ENCODE data around the gene FBXO10. TPM values are rescaled to one million over a fixed set of nuclear protein-coding genes. Genes with fewer than 3 reads are reported as not detected.
"Not testable (repeated sequence)": the region's sequence is repeated elsewhere in the genome, so short reads cannot be mapped to it uniquely, and the experiment has no call there.

Gene FBXO10
- total and polyA plus RNA-seq, 5 donors: 3.5 to 7.8 (median 7.3) TPM

DNA sequence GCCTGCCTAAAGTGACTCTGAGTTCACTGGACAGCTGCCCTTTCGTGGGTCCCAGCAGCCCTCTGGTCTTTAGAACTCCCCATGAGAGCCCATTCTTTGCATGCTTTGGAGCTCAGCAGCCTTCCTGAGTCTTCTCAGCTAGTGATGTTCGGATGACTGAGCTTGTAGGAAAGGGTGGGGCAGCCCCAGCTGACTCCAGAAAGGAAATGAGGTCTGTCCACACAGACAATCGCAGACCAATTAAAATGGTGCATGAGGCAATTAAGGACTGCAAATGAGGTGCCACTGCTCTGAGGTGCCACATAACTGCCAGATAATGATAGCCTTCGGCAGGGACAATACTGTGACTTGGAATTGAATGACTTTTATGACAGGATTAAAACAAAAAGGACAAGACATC lies 41.7 kb upstream of the FBXO10 start:
- DNase-seq (no peak), ATAC-seq (peak in 1 of 2 donors; percentile 83)
- intact Hi-C loops (cut with DNase I): no loop called here
- 38% methylated on average over 4 of the region's 4 CpGs for WGBS
- no peaks in the 10 kb centered on the region for H3K9me3 ChIP-seq (ENCODE audit: control insufficient read depth, low read length)
- H3K27me3 ChIP-seq (ENCODE audit: control insufficient read depth, insufficient read depth): no peaks in the 10 kb centered on the region
- H3K4me3 ChIP-seq (ENCODE audit: low read length): no peak overlapping the region
- H3K4me1 ChIP-seq (ENCODE audit: control insufficient read depth, insufficient read depth, low read length): no peaks in the 10 kb centered on the region
- H3K27ac ChIP-seq (ENCODE audit: low read length): no peak overlapping the region

DNA sequence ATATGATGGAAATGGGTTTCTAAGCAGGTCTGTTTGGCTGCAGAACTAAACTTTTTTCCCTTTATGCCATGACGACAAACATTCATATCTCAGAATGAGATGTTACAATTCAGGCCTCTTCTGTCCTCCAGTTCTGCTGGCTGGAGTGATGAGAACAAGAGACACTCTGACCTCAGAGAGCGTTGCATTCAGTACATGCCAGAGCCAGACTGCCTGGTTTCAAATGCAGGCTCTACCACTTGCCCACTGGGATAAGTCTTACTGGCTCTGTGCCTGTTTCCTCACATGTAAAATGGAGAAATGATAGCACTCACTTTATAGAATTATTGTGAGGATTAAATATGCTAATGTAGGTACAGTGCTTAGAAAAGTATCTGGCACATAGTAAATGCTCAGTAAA lies 41.0 kb upstream of the FBXO10 start:
- ATAC-seq (no peak), DNase-seq (no peak)
- H3K27me3 ChIP-seq (ENCODE audit: control insufficient read depth, insufficient read depth): no peaks in the 10 kb centered on the region
- 61% methylated on average over 2 of the region's 2 CpGs for WGBS
- no peaks in the 10 kb centered on the region for H3K9me3 ChIP-seq (ENCODE audit: control insufficient read depth, low read length)
- no peak overlapping the region for H3K4me3 ChIP-seq (ENCODE audit: low read length)
- intact Hi-C loops (cut with DNase I): no loop called here
- no peak overlapping the region for H3K27ac ChIP-seq (ENCODE audit: low read length)
- H3K4me1 ChIP-seq (ENCODE audit: control insufficient read depth, insufficient read depth, low read length): no peaks in the 10 kb centered on the region

DNA sequence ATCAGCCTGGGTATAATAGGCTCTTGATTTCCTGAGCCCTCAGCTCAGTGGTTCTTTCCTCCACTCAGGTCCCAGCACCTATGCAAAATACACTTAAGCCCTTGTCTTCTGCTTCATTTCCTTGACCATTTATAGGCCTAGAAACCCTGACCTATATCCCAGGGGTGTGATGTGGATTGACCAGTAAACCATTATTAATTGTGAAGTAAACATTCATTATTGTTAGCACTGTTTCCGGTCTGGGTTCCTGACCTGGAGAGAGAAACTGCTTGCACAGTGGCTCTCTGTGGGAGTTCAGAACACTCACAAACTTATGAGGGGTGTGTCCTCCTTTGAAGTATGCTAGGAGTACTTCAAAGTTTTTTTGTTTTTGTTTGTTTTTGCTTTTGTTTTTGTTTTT lies 35.8 kb upstream of the FBXO10 start:
- Histone ChIP-seq H3K27me3 (ENCODE audit: control insufficient read depth, insufficient read depth) (no peaks in the 10 kb centered on the region), H3K9me3 (ENCODE audit: control insufficient read depth, low read length) (no peaks in the 10 kb centered on the region), H3K4me3 (ENCODE audit: low read length) (no peak overlapping the region), H3K4me1 (ENCODE audit: control insufficient read depth, insufficient read depth, low read length) (no peaks in the 10 kb centered on the region), H3K27ac (ENCODE audit: low read length) (no peak overlapping the region)
- no peak for DNase-seq
- WGBS: 78% methylated on average over 1 of the region's 1 CpG
- no peak for ATAC-seq
- intact Hi-C loops (cut with DNase I): no loop called here

DNA sequence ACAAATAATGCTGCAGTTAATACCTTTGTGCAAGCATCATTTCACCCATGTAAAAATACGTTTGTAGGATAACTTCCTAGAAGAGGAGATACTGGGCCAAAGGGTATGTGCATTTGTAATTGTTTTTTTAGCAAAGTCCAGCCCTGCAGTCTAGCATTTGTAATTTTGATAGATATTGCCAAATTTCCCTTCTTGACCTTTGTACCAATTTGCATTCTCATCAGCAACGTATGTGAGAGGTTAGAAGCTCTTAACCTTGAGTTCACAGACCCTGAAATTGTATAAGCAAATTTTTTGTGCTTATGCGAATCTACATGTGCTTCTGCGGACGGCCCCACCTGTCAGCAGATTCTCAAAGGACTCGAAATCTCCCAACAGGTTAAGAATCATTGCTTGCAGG lies 34.8 kb upstream of the FBXO10 start:
- intact Hi-C loops (cut with DNase I): no loop called here
- Histone ChIP-seq H3K27me3 (ENCODE audit: control insufficient read depth, insufficient read depth) (no peaks in the 10 kb centered on the region), H3K4me3 (ENCODE audit: low read length) (no peak overlapping the region), H3K4me1 (ENCODE audit: control insufficient read depth, insufficient read depth, low read length) (no peaks in the 10 kb centered on the region), H3K27ac (ENCODE audit: low read length) (no peak overlapping the region), H3K9me3 (ENCODE audit: control insufficient read depth, low read length) (no peaks in the 10 kb centered on the region)
- ATAC-seq (no peak), DNase-seq (no peak)
- WGBS: 67% methylated on average over 6 of the region's 6 CpGs

DNA sequence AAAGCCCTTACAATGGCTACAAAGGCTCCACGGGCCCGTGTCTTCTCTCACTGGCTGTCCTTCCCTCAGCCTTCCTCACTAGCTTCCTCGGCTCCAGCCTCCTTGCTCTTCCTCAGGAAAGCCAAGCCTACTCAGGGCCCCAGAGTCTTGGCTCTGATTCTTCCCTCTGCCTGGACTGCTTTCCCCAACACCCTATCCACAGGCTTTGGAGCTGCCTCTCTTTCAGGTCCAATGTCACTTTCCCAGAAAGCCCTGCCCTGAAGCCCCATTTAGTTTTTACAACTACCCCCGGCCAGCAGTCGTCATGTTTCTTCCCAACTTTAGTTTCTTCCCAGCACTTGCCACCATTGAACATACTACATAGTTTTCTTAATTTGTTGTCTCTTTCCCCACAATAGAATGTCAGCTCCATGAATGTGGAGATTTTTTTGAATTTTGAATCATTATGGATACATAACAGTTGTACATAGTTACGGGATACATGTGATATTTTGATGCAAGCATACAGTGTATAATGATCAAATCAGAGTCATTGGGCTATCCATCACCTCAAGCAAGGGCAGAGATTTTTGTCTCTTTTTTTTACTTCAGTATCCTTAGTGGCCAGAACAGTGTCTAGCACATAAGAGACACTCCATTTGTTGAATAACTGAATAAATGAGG lies 33.7 kb upstream of the FBXO10 start:
- intact Hi-C loops (cut with DNase I): no loop called here
- DNase-seq (no peak), ATAC-seq (no peak)
- Histone ChIP-seq H3K9me3 (ENCODE audit: control insufficient read depth, low read length) (no peaks in the 10 kb centered on the region), H3K4me1 (ENCODE audit: control insufficient read depth, insufficient read depth, low read length) (no peaks in the 10 kb centered on the region), H3K4me3 (ENCODE audit: low read length) (no peak overlapping the region), H3K27ac (ENCODE audit: low read length) (no peak overlapping the region), H3K27me3 (ENCODE audit: control insufficient read depth, insufficient read depth) (no peaks in the 10 kb centered on the region)
- 68% methylated on average over 6 of the region's 6 CpGs for WGBS

DNA sequence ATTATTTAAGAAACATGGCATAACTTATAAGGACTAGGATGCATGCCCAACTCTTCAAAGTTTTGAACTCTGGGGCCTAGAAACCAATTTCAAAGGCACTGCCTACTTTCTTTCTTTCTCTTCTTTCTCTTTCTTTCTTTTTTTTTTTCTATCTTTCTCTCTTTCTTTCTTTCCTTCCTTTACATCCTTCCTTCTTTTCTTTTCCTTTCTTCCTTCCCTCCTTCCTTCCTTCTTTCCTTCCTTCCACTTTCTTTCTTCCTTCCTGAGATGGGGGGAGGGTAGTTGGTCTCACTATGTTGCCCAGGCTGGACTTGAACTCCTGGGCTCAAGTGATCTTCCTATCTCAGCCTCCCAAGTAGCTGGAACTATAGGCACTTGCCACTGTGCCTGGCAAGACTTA lies 32.1 kb upstream of the FBXO10 start:
- intact Hi-C loops (cut with DNase I): no loop called here

DNA sequence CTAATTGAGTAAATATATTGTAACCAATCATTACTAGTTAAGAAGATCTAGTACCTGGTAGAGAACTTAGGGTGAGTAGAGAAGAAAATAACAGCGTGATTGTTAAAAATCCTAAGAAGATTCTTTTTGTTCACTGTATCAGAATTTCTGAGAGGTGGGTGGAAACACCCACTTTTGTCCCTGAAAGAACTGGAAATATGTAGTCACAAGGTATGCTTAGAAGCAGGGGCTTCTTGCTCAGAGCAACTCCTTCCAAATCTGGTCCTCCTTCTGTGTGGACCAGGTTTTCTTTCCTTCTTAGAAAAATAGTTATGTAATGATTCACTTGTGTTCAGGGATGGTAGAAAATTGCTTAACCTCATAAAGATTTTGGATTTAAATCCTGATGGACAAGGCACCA lies 28.1 kb upstream of the FBXO10 start:
- 74% methylated on average over 1 of the region's 1 CpG for WGBS
- no peaks in the 10 kb centered on the region for H3K9me3 ChIP-seq (ENCODE audit: control insufficient read depth, low read length)
- ATAC-seq: no peak
- DNase-seq: no peak
- intact Hi-C loops (cut with DNase I): no loop called here
- H3K4me1 ChIP-seq (ENCODE audit: control insufficient read depth, insufficient read depth, low read length): peaks cover 2% of the 10 kb centered on the region
- no peak overlapping the region for H3K4me3 ChIP-seq (ENCODE audit: low read length)
- no peaks in the 10 kb centered on the region for H3K27me3 ChIP-seq (ENCODE audit: control insufficient read depth, insufficient read depth)
- H3K27ac ChIP-seq (ENCODE audit: low read length): no peak overlapping the region

More for the DNA sequence above, 32.1 kb upstream of the FBXO10 start:
- DNase-seq (no peak), ATAC-seq (no peak)
- no peaks in the 10 kb centered on the region for H3K27me3 ChIP-seq (ENCODE audit: control insufficient read depth, insufficient read depth)
- no peak overlapping the region for H3K4me3 ChIP-seq (ENCODE audit: low read length)
- H3K27ac ChIP-seq (ENCODE audit: low read length): no peak overlapping the region
- no peaks in the 10 kb centered on the region for H3K9me3 ChIP-seq (ENCODE audit: control insufficient read depth, low read length)
- H3K4me1 ChIP-seq (ENCODE audit: control insufficient read depth, insufficient read depth, low read length): no peaks in the 10 kb centered on the region

DNA sequence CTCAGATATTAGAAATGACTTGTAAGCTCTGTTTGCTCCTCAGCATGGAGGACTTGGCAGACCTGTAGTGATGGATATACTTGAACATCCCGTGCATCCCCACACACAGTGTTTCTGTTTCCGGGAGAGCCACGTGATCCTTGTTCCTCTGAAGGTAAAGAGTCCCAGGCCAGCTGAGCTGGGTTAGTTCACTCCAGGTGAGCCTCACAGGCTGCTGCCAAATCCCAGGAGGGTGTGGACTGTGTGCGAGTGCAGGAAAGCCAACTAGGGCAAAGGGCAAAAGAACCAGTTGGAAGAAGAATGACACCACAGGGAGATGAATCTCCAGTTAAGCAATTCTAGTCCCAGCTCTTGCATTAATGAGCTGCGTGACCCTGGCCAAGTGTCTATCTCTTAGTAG lies 26.6 kb upstream of the FBXO10 start:
- no peak overlapping the region for H3K4me3 ChIP-seq (ENCODE audit: low read length)
- no peak overlapping the region for H3K27ac ChIP-seq (ENCODE audit: low read length)
- peaks cover 2% of the 10 kb centered on the region for H3K4me1 ChIP-seq (ENCODE audit: control insufficient read depth, insufficient read depth, low read length)
- ATAC-seq: peak; percentile 64 to 82
- H3K27me3 ChIP-seq (ENCODE audit: control insufficient read depth, insufficient read depth): no peaks in the 10 kb centered on the region
- WGBS: 53% methylated on average over 5 of the region's 5 CpGs
- H3K9me3 ChIP-seq (ENCODE audit: control insufficient read depth, low read length): no peaks in the 10 kb centered on the region
- DNase-seq: no peak
- intact Hi-C loops (cut with DNase I): no loop called here

DNA sequence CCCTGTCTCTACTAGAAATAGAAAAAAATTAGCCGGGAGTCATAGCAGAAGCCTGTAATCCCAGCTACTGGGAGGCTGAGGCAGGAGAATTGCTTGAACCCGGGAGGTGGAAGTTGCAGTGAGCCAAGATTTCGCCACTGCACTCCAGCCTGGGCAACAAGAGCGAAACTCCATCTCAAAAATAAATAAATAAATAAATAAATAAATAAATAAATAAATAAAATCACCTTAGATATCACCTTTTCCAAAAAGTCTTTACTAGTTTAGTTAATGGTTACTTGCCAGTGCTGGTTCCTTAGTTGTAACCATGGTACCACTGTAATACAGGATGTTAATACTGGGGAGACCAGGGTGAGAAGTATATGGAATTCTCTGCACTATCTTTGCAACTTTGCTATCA lies 25.9 kb upstream of the FBXO10 start:
- H3K9me3 ChIP-seq (ENCODE audit: control insufficient read depth, low read length); intact Hi-C loops (cut with DNase I); H3K27ac ChIP-seq (ENCODE audit: low read length); H3K4me1 ChIP-seq (ENCODE audit: control insufficient read depth, insufficient read depth, low read length); H3K4me3 ChIP-seq (ENCODE audit: low read length); DNase-seq; H3K27me3 ChIP-seq (ENCODE audit: control insufficient read depth, insufficient read depth); ATAC-seq: not testable (repeated sequence)
- 90% methylated on average over 4 of the region's 4 CpGs for WGBS

DNA sequence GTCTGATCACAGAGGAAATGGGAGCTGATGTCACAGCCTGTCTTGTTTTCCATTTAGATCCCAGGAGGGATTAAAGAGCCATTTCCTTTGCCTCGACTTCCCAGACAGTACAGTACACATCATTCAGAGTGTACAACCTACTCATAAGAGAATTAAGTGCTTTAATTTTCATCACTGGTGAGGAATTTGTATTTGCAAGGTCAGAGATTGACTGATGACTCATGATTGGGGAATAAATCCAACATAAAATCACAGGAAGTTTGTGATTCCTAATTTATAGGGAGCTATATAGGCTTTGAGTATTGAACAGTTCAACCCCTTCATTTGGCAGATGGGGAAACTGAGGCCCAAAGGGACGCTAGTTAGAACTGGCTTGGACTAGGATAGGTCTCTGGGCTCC lies 20.3 kb upstream of the FBXO10 start:
- WGBS: 52% methylated on average over 2 of the region's 2 CpGs
- DNase-seq (no peak), ATAC-seq (no peak)
- no peak overlapping the region for H3K4me3 ChIP-seq (ENCODE audit: low read length)
- H3K4me1 ChIP-seq (ENCODE audit: control insufficient read depth, insufficient read depth, low read length): peaks cover 3% of the 10 kb centered on the region
- no peaks in the 10 kb centered on the region for H3K27me3 ChIP-seq (ENCODE audit: control insufficient read depth, insufficient read depth)
- H3K27ac ChIP-seq (ENCODE audit: low read length): no peak overlapping the region
- H3K9me3 ChIP-seq (ENCODE audit: control insufficient read depth, low read length): no peaks in the 10 kb centered on the region
- intact Hi-C loops (cut with DNase I): no loop called here

DNA sequence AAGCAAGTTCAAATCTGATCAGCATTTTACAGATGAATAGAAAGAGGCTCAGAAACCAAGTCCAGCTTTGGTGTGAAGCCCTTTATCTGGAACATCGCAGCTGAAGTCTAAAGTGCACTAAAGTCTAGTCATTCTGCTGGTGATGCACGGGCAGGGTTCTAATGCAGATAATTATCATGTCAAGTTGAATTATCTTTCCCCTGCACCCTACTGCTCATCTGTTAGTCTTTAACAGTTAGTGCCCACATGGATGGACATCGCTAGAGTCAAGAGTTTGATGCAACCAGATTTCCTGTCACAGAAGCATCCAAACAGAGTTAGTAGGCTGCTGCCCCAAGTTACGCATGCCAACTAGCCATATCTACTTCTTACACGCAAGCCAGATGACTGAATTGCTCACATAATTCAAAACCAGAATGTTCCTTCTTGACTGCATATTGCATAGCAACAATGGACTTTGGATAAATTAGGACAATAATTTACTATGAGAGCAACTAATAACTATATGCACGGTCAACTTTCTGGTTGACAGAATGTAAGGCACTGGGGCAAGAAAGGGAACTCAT lies 17.8 kb upstream of the FBXO10 start:
- intact Hi-C loops (cut with DNase I): loop anchor here in 1 of 4 donors (5.0 kb wide), 1 partner anchor 112 kb away; no protein-coding TSS in a partner anchor
- DNase-seq (no peak), ATAC-seq (no peak)
- H3K27me3 ChIP-seq (ENCODE audit: control insufficient read depth, insufficient read depth): no peaks in the 10 kb centered on the region
- no peaks in the 10 kb centered on the region for H3K9me3 ChIP-seq (ENCODE audit: control insufficient read depth, low read length)
- H3K4me1 ChIP-seq (ENCODE audit: control insufficient read depth, insufficient read depth, low read length): peaks cover 5% of the 10 kb centered on the region
- H3K4me3 ChIP-seq (ENCODE audit: low read length): no peak overlapping the region
- H3K27ac ChIP-seq (ENCODE audit: low read length): no peak overlapping the region
- WGBS: 89% methylated on average over 6 of the region's 6 CpGs
